Tibial artery (tissue), 4 donors: ENCODE data around the gene TTC13.
A peak's percentile ranks its signal among the peaks of the same experiment; 100 is the strongest.

ENCODE experiments used
- DNase-seq, 2 donors: peaks; one replicate each; pipeline ENCODE4 v3.0.0-alpha.2; 2019
- H3K27ac ChIP-seq, 2 donors: fragments of 200-600 bp; sonication (generic) in 1 of 2; 1 replicate in 1 of 2; 2 replicates in 1 of 2; pipeline ENCODE4 v1.5.1; 2018 to 2019; ENCODE audit warnings: mild to moderate bottlenecking in 1 of 2
- H3K27me3 ChIP-seq, 2 donors: fragments of 200-600 bp; sonication (generic) in 1 of 2; one replicate each; pipeline versions ENCODE4 v1.5.1 to v1.6.0; 2016 to 2019
- H3K36me3 ChIP-seq, 3 donors: fragments of 200-600 bp; sonication (generic) in 2 of 3; one replicate each; pipeline ENCODE4 v1.5.1; 2016 to 2019; ENCODE audit warnings: mild to moderate bottlenecking in 2 of 3
- H3K4me1 ChIP-seq, 4 donors: fragments of 200-600 bp; sonication (generic) in 2 of 4; 1 replicate in 3 of 4; 2 replicates in 1 of 4; pipeline ENCODE4 v1.5.1; 2016 to 2019
- H3K4me3 ChIP-seq, 2 donors: fragments of 200-600 bp; sonication (generic) in 1 of 2; 1 replicate in 1 of 2; 2 replicates in 1 of 2; pipeline ENCODE4 v1.5.1; 2018 to 2019; ENCODE audit warnings: mild to moderate bottlenecking in 2 of 2
- H3K9me3 ChIP-seq, 3 donors: fragments of 200-600 bp; sonication (generic) in 1 of 3; one replicate each; pipeline ENCODE4 v1.5.1; 2016 to 2019
- CTCF ChIP-seq, 2 experiments: fragments of 200-600 bp in 1 of 2; fragments of 450-650 bp in 1 of 2; IDR thresholded peaks; one replicate each; pipeline ENCODE4 v1.5.1; 2017 to 2019; ENCODE audit warnings: antibody characterized with exemption in 2 of 2, mild to moderate bottlenecking in 1 of 2, moderate library complexity in 1 of 2
- intact Hi-C: fragments of 100-400 bp; cut with DNase I; formaldehyde crosslinking; loops from one replicate; pipeline ENCODE4 v1.15.0; 2023; ENCODE audit warnings: low total_unique reads

Gene TTC13

GRCh38 chr1:230948301-230948700, 30.4 kb downstream of the TTC13 start:
- Histone ChIP-seq H3K4me3 (no peak overlapping the region), H3K27ac (no peak overlapping the region), H3K36me3 (peaks cover 6 to 17% (median 10%) of the 10 kb centered on the region in 3 donors), H3K4me1 (no peaks in the 10 kb centered on the region), H3K9me3 (no peaks in the 10 kb centered on the region), H3K27me3 (no peaks in the 10 kb centered on the region)
- no peak for DNase-seq
- no peak for TF ChIP-seq CTCF (IDR thresholded peaks at IDR 0.05)
- intact Hi-C loops: no loop called here

DNA sequence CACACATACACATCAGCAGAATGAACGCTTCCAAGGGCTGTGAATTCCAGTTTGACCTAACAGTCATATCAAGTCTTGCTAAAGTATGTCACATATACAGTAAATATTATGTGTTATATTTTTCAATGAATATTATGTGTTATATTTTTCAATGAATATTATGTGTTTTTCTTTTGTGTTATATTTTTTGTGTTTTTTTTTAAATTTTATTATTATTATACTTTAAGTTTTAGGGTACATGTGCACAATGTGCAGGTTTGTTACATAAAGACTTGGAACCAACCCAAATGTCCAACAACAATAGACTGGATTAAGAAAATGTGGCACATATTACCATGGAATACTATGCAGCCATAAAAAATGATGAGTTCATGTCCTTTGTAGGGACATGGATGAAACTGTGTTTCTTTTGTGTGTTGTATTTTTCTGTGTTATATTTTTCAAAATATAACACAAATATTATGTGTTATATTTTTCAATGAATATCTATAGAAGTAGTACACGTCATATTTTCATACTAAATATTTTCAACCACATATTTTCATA, 35.5 kb downstream of the TTC13 start:
- no peak for DNase-seq
- no peak overlapping the region for H3K4me3 ChIP-seq
- no peak overlapping the region for H3K27ac ChIP-seq
- H3K9me3 ChIP-seq: no peaks in the 10 kb centered on the region
- no peaks in the 10 kb centered on the region for H3K27me3 ChIP-seq
- no peak for TF ChIP-seq CTCF (IDR thresholded peaks at IDR 0.05)
- peaks cover 0 to 37% (median 18%) of the 10 kb centered on the region in 4 donors for H3K4me1 ChIP-seq
- H3K36me3 ChIP-seq: peaks cover 0 to 10% (median 0%) of the 10 kb centered on the region in 3 donors
- intact Hi-C loops: no loop called here

DNA sequence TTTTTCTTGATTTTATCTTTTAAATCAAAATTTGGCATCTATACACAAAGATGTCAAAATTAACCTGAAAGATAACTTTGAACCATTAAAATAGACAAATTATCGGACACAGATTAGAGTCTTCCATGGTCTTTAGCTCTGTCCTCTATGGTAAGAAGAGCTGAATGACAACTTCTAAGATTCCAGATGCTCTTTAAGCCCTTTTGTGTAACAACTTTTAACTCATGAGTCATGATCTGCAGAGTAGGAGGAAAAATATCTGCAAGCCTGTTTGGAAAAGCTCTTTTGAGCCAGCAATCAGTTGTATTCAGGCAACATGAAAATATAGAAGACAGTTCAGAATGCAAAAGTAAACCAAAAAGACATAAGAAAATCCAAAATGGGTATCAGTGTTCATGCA, 37.8 kb downstream of the TTC13 start:
- no peaks in the 10 kb centered on the region for H3K27me3 ChIP-seq
- peak overlapping the region; percentile 78 to 82 for H3K27ac ChIP-seq
- intact Hi-C loops: no loop called here

DNA sequence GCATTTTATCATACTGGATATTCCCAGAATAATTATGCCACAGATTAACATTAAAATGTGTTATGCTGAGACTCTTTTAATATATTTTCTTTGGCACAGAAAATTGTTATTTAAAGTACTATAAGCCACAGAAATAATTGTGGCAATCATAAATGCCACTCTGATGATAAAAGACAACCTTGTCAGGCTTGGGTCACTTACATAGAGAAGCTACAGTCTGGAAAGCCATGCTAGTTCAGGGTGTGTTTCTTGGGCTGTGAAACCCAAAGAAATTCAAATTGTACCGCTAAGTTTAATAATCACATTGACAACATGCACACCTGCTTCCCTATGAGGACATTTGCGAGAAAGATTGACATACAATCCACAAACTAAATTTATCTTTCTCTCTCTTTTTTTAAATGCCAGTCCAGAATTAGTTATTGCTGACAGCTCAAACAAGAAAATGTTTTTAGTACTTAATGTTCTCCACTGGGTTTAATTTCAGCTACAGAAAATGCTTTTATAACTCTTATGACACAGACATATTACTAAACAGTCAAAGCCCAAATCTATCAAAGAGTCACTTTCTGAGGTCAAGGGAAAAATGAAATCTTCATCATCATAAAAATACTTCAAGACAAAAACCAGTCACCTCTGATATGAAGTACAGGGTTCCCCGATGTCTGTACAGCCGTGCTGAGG, 38.7 kb downstream of the TTC13 start:
- Histone ChIP-seq H3K27me3 (no peaks in the 10 kb centered on the region), H3K4me1 (peaks cover 0 to 39% (median 18%) of the 10 kb centered on the region in 4 donors), H3K36me3 (peaks cover 0 to 7% (median 0%) of the 10 kb centered on the region in 3 donors), H3K9me3 (no peaks in the 10 kb centered on the region), H3K4me3 (no peak overlapping the region), H3K27ac (peak overlapping the region; percentile 78 to 82)
- peak; percentile 5 to 20 for TF ChIP-seq CTCF (IDR thresholded peaks at IDR 0.05)
- intact Hi-C loops: no loop called here
- DNase-seq: no peak

More for the DNA sequence above, 37.8 kb downstream of the TTC13 start:
- Histone ChIP-seq H3K4me1 (peaks cover 0 to 39% (median 18%) of the 10 kb centered on the region in 4 donors), H3K4me3 (no peak overlapping the region), H3K9me3 (no peaks in the 10 kb centered on the region), H3K36me3 (peaks cover 0 to 10% (median 0%) of the 10 kb centered on the region in 3 donors)
- DNase-seq: no peak
- no peak for TF ChIP-seq CTCF (IDR thresholded peaks at IDR 0.05)

- Histone ChIP-seq H3K9me3 (no peaks in the 10 kb centered on the region), H3K27ac (peak overlapping the region; percentile 78 to 82), H3K27me3 (no peaks in the 10 kb centered on the region), H3K36me3 (peaks cover 0 to under 1% (median 0%) of the 10 kb centered on the region in 3 donors), H3K4me1 (peaks cover 0 to 39% (median 18%) of the 10 kb centered on the region in 4 donors), H3K4me3 (no peak overlapping the region)
- intact Hi-C loops: no loop called here
- TF ChIP-seq CTCF (IDR thresholded peaks at IDR 0.05): no peak
- no peak for DNase-seq
Observed at GRCh38 chr1:230938924-230939368, 39.7 kb downstream of the TTC13 start.
